ENCODE measurements around the gene ELP2.

- TF ChIP-seq CTCF (conservative IDR thresholded peaks at IDR 0.05; ENCODE audit: low read depth, low read length) (no peak), EZH2 (IDR thresholded peaks at IDR 0.05; ENCODE audit: low read length, unreplicated experiment) (no peak), EZH2phosphoT487 (IDR thresholded peaks at IDR 0.05; ENCODE audit: borderline replicate concordance, low read length) (no peak)
These were observed 5.6 kb downstream of the ELP2 start for GRCh38 chr18:36135264-36135663.
